VCaP (cell line): ENCODE measurements around the gene PAM.

Experiments used
- H3K27ac ChIP-seq: fragments of 450-650 bp; 2 replicates; pipeline ENCODE4 v1.5.1; 2017
- CTCF ChIP-seq: fragments of 450-650 bp; conservative IDR thresholded peaks from 2 replicates; pipeline ENCODE4 v1.5.1; 2017; ENCODE audit warnings: mild to moderate bottlenecking, moderate library complexity

PAM gene

GRCh38 chr5:102832445-102832844 is 77.3 kb downstream of the PAM start:
- no peak for TF ChIP-seq CTCF
- no peak overlapping the region for H3K27ac ChIP-seq

- no peak overlapping the region for H3K27ac ChIP-seq
These were observed 78.0 kb downstream of the PAM start for GRCh38 chr5:102833146-102833545.

GRCh38 chr5:102834438-102834964 is 79.4 kb downstream of the PAM start:
- H3K27ac ChIP-seq: no peak overlapping the region
- TF ChIP-seq CTCF: no peak

More at GRCh38 chr5:102833146-102833545, 78.0 kb downstream of the PAM start:
- TF ChIP-seq CTCF: no peak

GRCh38 chr5:102835717-102836116 is 80.6 kb downstream of the PAM start:
- TF ChIP-seq CTCF: no peak

GRCh38 chr5:102841021-102841420 is 85.9 kb downstream of the PAM start:
- H3K27ac ChIP-seq: no peak overlapping the region
- no peak for TF ChIP-seq CTCF

More at GRCh38 chr5:102835717-102836116, 80.6 kb downstream of the PAM start:
- H3K27ac ChIP-seq: no peak overlapping the region

- TF ChIP-seq CTCF: no peak
- no peak overlapping the region for H3K27ac ChIP-seq
These were observed 88.9 kb downstream of the PAM start for GRCh38 chr5:102843997-102844396.

GRCh38 chr5:102845041-102845440 is 89.9 kb downstream of the PAM start:
- TF ChIP-seq CTCF: no peak
- no peak overlapping the region for H3K27ac ChIP-seq
